SK-N-MC (cell line): ENCODE results near the gene GJA4.
A peak's percentile ranks its signal among the peaks of the same experiment; 100 is the strongest.

Experiments used
- DNase-seq: peaks from one replicate; pipeline ENCODE4 v3.0.0-alpha.2; 2011; ENCODE audit warnings: low read depth, low spot score
- H3K27ac ChIP-seq: fragments of 200-600 bp; sonication (generic); 2 replicates; pipeline ENCODE4 v1.5.1; 2016; ENCODE audit warnings: mixed run types
- H3K36me3 ChIP-seq: fragments of 200-600 bp; sonication (generic); 2 replicates; pipeline ENCODE4 v1.6.1; 2017; ENCODE audit warnings: antibody characterized with exemption, low read length, mixed read lengths; ENCODE audit not compliant: insufficient read depth
- H3K4me3 ChIP-seq: fragments of 200-600 bp; sonication (generic); 2 replicates; pipeline ENCODE4 v1.5.1; 2016
- H3K9ac ChIP-seq: fragments of 200-600 bp; sonication (generic); 2 replicates; pipeline ENCODE4 v1.8.0; 2017; ENCODE audit warnings: mixed run types, mixed read lengths; ENCODE audit not compliant: insufficient read length
- H3K9me3 ChIP-seq: fragments of 200-600 bp; sonication (generic); 2 replicates; pipeline ENCODE4 v1.6.1; 2017; ENCODE audit warnings: low read depth, mild to moderate bottlenecking, antibody characterized with exemption, low read length, moderate library complexity, mixed read lengths
- EZH2 ChIP-seq: fragments of 200-600 bp; sonication (generic); IDR thresholded peaks from one replicate; pipeline ENCODE4 v1.6.1; 2017; ENCODE audit warnings: antibody characterized with exemption
- FOXP2 ChIP-seq: optimal IDR thresholded peaks from 2 replicates; pipeline ENCODE3; 2011; ENCODE audit warnings: mild to moderate bottlenecking, moderate library complexity; ENCODE audit not compliant: insufficient read depth; ENCODE audit errors: extremely low read length, control extremely low read depth
- POLR2AphosphoS5 ChIP-seq: IDR thresholded peaks from 2 replicates; pipeline ENCODE4 v1.6.1; 2012; ENCODE audit warnings: mild to moderate bottlenecking, low read depth, low read length, borderline replicate concordance

The GJA4 gene

GRCh38 chr1:34784751-34785221, 8.0 kb upstream of the GJA4 start:
- no peak overlapping the region for H3K4me3 ChIP-seq
- TF ChIP-seq EZH2 (no peak), POLR2AphosphoS5 (no peak), FOXP2 (no peak)
- no peaks in the 10 kb centered on the region for H3K9me3 ChIP-seq
- H3K27ac ChIP-seq, result no peak overlapping the region
- DNase-seq, result no peak
- H3K9ac ChIP-seq, result no peak overlapping the region
- no peaks in the 10 kb centered on the region for H3K36me3 ChIP-seq

DNA sequence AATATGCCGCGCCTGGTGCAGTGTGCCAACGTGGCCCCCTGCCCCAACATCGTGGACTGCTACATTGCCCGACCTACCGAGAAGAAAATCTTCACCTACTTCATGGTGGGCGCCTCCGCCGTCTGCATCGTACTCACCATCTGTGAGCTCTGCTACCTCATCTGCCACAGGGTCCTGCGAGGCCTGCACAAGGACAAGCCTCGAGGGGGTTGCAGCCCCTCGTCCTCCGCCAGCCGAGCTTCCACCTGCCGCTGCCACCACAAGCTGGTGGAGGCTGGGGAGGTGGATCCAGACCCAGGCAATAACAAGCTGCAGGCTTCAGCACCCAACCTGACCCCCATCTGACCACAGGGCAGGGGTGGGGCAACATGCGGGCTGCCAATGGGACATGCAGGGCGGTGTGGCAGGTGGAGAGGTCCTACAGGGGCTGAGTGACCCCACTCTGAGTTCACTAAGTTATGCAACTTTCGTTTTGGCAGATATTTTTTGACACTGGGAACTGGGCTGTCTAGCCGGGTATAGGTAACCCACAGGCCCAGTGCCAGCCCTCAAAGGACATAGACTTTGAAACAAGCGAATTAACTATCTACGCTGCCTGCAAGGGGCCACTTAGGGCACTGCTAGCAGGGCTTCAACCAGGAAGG, 7.4 kb upstream of the GJA4 start:
- no peak for TF ChIP-seq FOXP2
- TF ChIP-seq EZH2, result no peak
- no peak for TF ChIP-seq POLR2AphosphoS5
- no peak overlapping the region for H3K9ac ChIP-seq
- no peak for DNase-seq
- no peaks in the 10 kb centered on the region for H3K36me3 ChIP-seq
- no peak overlapping the region for H3K27ac ChIP-seq
- H3K9me3 ChIP-seq, result no peaks in the 10 kb centered on the region
- H3K4me3 ChIP-seq, result no peak overlapping the region

DNA sequence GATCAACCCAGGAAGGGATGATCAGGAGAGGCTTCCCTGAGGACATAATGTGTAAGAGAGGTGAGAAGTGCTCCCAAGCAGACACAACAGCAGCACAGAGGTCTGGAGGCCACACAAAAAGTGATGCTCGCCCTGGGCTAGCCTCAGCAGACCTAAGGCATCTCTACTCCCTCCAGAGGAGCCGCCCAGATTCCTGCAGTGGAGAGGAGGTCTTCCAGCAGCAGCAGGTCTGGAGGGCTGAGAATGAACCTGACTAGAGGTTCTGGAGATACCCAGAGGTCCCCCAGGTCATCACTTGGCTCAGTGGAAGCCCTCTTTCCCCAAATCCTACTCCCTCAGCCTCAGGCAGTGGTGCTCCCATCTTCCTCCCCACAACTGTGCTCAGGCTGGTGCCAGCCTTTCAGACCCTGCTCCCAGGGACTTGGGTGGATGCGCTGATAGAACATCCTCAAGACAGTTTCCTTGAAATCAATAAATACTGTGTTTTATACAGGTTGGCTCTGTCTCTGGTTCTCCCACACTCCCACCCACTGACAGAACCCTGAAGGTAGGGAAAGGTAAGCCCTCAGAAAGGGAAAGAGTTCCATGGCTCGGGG, 6.8 kb upstream of the GJA4 start:
- no peak overlapping the region for H3K4me3 ChIP-seq
- no peak overlapping the region for H3K9ac ChIP-seq
- H3K9me3 ChIP-seq, result no peaks in the 10 kb centered on the region
- H3K36me3 ChIP-seq, result no peaks in the 10 kb centered on the region
- H3K27ac ChIP-seq, result no peak overlapping the region
- TF ChIP-seq POLR2AphosphoS5 (no peak), FOXP2 (no peak), EZH2 (no peak)
- no peak for DNase-seq

- Histone ChIP-seq H3K9me3 (no peaks in the 10 kb centered on the region), H3K27ac (no peak overlapping the region), H3K4me3 (no peak overlapping the region), H3K36me3 (no peaks in the 10 kb centered on the region), H3K9ac (no peak overlapping the region)
- peak; percentile 24 for DNase-seq
- TF ChIP-seq FOXP2 (no peak), EZH2 (no peak), POLR2AphosphoS5 (no peak)
Observed at GRCh38 chr1:34786521-34787325, 6.1 kb upstream of the GJA4 start.

DNA sequence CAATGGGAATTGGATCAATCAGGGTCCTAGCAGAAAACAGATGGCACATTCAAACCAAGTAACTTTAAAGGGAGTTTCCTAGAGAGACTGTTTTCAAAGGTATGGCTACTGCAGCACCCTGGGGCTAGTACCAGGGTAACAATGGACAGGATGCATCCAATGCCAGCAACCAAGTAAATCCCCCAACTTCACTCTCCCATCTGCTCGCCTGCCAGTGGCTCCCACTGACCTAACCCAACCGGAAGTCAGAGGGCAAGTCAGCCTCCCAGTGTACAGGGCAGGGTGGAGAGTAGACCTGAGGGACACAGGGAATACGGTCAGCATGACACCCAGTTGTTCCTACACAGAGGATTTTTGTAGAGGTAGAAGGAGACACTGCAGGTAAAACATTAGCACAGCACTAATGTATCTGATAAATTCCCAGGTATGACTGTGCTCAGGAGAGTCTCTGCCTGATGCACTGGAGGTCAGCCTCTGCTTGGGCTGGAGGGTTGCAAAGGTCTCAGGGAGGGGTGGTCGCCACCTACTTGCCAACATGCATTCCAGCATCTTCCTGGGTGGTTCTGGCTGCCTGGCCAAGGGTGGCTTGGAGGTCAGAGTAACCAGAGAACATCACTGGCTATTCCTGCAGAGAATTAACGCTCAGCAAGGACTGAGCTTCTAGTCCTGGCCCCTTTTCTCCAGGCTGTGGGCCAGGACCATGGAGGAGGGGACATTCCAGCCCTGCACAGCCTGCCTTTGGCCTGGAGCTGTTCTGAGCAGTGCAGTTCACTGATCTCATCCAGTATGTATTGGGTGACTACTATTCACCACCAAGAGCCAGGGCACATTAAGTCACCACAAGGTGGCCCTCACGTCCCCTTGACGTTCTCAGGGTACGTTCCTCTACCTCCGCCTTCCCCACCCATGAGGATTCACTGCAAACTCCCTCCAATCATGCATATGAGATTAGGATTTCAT, 5.1 kb upstream of the GJA4 start:
- H3K27ac ChIP-seq, result no peak overlapping the region
- DNase-seq, result no peak
- H3K4me3 ChIP-seq, result no peak overlapping the region
- H3K9me3 ChIP-seq, result no peaks in the 10 kb centered on the region
- no peak overlapping the region for H3K9ac ChIP-seq
- no peaks in the 10 kb centered on the region for H3K36me3 ChIP-seq
- TF ChIP-seq EZH2, result no peak
- TF ChIP-seq FOXP2, result no peak
- no peak for TF ChIP-seq POLR2AphosphoS5

- no peak overlapping the region for H3K27ac ChIP-seq
- no peak for TF ChIP-seq FOXP2
- no peak for TF ChIP-seq EZH2
- no peak for TF ChIP-seq POLR2AphosphoS5
- H3K36me3 ChIP-seq, result no peaks in the 10 kb centered on the region
- no peak for DNase-seq
- H3K9ac ChIP-seq, result no peak overlapping the region
- no peak overlapping the region for H3K4me3 ChIP-seq
- no peaks in the 10 kb centered on the region for H3K9me3 ChIP-seq
Observed at GRCh38 chr1:34790985-34791384, 1.8 kb upstream of the GJA4 start.

- Histone ChIP-seq H3K27ac (no peak overlapping the region), H3K9me3 (no peaks in the 10 kb centered on the region), H3K4me3 (no peak overlapping the region), H3K36me3 (no peaks in the 10 kb centered on the region), H3K9ac (no peak overlapping the region)
- no peak for DNase-seq
- no peak for TF ChIP-seq FOXP2
- no peak for TF ChIP-seq POLR2AphosphoS5
- TF ChIP-seq EZH2, result no peak
Observed at GRCh38 chr1:34792424-34792823, 375 bp upstream of the GJA4 start.
